Calu3 (cell line): Measurements from ENCODE around the gene ETV3L. TPM values are rescaled to one million over a fixed set of nuclear protein-coding genes. Genes with fewer than 3 reads are reported as not detected.

Experiments
- BruUV-seq: library from RNA; stranded (reverse); fragments of 400-500 nt; replicated peaks from 2 replicates; lab custom pipeline; 2021; lab: Mats Ljungman, UMichigan
- CTCF ChIA-PET: fragments of 300-600 bp; sonication (Branson Sonifier 250); formaldehyde crosslinking; loops from one replicate; lab custom pipeline; 2022; ENCODE audit warnings: antibody characterized with exemption; lab: Charles Lee
- DNase-seq: peaks from one replicate; pipeline ENCODE4 v3.0.0; 2022
- H3K27ac Mint-ChIP-seq: one replicate; pipeline ENCODE4 v1.8.0; 2022; ENCODE audit warnings: mixed read lengths; ENCODE audit not compliant: unreplicated experiment
- H3K27me3 Mint-ChIP-seq: one replicate; pipeline ENCODE4 v1.8.0; 2022; ENCODE audit warnings: mixed read lengths; ENCODE audit not compliant: unreplicated experiment
- H3K36me3 Mint-ChIP-seq: one replicate; pipeline ENCODE4 v1.8.0; 2022; ENCODE audit warnings: mild to moderate bottlenecking, moderate library complexity, mixed read lengths; ENCODE audit not compliant: insufficient read depth, unreplicated experiment
- H3K4me1 Mint-ChIP-seq: one replicate; pipeline ENCODE4 v1.8.0; 2022; ENCODE audit warnings: mild to moderate bottlenecking, low read depth, mixed read lengths; ENCODE audit not compliant: unreplicated experiment
- H3K4me3 Mint-ChIP-seq: one replicate; pipeline ENCODE4 v1.8.0; 2022; ENCODE audit warnings: mild to moderate bottlenecking, low read depth, moderate library complexity, mixed read lengths; ENCODE audit not compliant: unreplicated experiment
- H3K9me3 Mint-ChIP-seq: one replicate; pipeline ENCODE4 v1.8.0; 2022; ENCODE audit warnings: low read depth, mixed read lengths; ENCODE audit not compliant: unreplicated experiment
- intact Hi-C: fragments of 100-400 bp; cut with micrococcal nuclease; formaldehyde crosslinking; loops from one replicate; pipeline ENCODE4 v1.10.0; 2022; ENCODE audit not compliant: unreplicated experiment
- total RNA-seq: library from RNA; stranded (reverse); gene quantifications from 2 replicates; pipeline ENCODE4 v1.2.3, GENCODE V29; 2022
- TF ChIP-seq, protein P1 (sequence below): fragments of 200-600 bp; IDR thresholded peaks from one replicate; pipeline ENCODE4 v1.8.0; 2022; ENCODE audit warnings: antibody characterized with exemption; ENCODE audit not compliant: unreplicated experiment

ETV3L gene
- total RNA-seq, 1 experiment from 2014 or later: not detected

DNA sequence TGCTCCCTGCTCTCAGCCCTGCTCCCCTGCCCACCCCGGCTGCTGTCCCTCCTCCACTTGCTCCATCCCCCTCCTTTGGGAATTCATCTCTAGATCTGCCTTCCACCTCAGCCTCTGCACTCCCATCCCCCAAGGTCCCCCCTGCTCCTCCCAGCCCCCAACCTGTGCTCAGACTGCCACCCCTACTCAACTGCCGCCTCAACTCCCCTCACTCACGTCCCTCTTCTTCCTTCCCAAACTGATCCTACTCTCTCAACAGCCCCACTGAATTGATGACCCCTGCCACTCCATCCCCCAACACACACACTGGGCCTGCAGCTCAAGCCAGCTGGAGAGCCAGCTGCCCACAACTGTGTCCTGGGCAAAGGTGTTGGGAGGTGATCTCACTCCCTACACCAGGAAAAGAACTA, 15.8 kb upstream of the ETV3L start:
- H3K36me3 Mint-ChIP-seq: no peaks in the 10 kb centered on the region
- intact Hi-C loops: no loop called here
- no peak overlapping the region for H3K4me3 Mint-ChIP-seq
- no peak overlapping the region for H3K27ac Mint-ChIP-seq
- no peak for DNase-seq
- no peaks in the 10 kb centered on the region for H3K9me3 Mint-ChIP-seq
- TF ChIP-seq, protein P1, sequence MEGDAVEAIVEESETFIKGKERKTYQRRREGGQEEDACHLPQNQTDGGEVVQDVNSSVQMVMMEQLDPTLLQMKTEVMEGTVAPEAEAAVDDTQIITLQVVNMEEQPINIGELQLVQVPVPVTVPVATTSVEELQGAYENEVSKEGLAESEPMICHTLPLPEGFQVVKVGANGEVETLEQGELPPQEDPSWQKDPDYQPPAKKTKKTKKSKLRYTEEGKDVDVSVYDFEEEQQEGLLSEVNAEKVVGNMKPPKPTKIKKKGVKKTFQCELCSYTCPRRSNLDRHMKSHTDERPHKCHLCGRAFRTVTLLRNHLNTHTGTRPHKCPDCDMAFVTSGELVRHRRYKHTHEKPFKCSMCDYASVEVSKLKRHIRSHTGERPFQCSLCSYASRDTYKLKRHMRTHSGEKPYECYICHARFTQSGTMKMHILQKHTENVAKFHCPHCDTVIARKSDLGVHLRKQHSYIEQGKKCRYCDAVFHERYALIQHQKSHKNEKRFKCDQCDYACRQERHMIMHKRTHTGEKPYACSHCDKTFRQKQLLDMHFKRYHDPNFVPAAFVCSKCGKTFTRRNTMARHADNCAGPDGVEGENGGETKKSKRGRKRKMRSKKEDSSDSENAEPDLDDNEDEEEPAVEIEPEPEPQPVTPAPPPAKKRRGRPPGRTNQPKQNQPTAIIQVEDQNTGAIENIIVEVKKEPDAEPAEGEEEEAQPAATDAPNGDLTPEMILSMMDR: no peak
- BruUV-seq: no TSS peak
- H3K27me3 Mint-ChIP-seq: peaks cover 59% of the 10 kb centered on the region
- CTCF ChIA-PET: interaction anchor here (1.0 kb wide), 1 partner anchor 12 kb away, joined by 3 read pairs; no protein-coding TSS in a partner anchor
- no peaks in the 10 kb centered on the region for H3K4me1 Mint-ChIP-seq

DNA sequence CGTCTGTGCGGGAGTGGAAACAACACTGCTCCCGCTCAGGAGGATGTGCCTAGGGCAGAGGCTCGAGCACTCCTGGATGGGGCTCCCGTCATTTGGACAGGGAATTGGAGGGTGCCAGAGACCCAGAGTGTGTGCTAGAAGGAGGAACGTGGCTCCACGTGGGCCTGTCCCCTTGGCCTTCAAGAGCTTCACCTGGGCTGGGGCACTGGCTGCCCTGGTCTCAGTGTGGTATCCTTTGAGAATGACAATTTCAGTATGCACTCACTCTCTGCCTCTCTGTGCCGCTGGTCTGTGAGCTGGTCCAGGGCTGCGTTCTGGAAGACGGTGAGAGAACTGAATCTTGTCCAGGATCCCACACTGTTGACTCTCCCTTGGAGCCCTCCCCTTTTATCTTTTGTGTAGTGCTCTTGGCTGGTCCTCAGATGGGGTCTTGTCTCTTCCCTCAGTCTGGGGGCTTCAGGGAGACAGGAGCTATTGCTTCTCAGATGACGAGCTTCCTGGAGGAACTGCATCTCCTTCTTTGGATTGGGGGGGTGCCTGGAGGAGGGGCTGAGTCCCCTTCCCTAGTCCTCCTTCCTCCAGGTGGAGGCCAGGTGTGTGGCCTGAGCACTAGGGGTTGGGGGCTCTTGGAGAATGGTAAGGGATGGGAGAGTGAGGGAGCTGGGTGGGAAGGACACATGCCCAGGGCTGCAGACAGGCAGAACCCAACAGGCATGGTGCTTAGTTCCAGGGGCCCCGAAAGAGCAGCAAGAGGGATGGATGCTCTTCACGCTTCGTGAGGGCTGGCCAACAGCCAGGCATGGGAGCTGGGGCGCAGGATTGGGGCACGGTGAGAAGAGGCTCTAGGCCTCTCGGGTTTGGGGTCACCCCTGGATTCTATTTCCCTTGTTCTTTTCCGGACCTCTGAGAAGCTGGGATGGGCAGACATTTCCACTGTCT, 14.8 kb upstream of the ETV3L start:
- TF ChIP-seq, protein P1: no peak
- intact Hi-C loops: no loop called here
- H3K36me3 Mint-ChIP-seq: no peaks in the 10 kb centered on the region
- H3K9me3 Mint-ChIP-seq: no peaks in the 10 kb centered on the region
- H3K4me1 Mint-ChIP-seq: no peaks in the 10 kb centered on the region
- H3K27me3 Mint-ChIP-seq: peaks cover 64% of the 10 kb centered on the region
- H3K27ac Mint-ChIP-seq: no peak overlapping the region
- H3K4me3 Mint-ChIP-seq: no peak overlapping the region
- CTCF ChIA-PET: no interaction called here
- BruUV-seq: no TSS peak
- no peak for DNase-seq

DNA sequence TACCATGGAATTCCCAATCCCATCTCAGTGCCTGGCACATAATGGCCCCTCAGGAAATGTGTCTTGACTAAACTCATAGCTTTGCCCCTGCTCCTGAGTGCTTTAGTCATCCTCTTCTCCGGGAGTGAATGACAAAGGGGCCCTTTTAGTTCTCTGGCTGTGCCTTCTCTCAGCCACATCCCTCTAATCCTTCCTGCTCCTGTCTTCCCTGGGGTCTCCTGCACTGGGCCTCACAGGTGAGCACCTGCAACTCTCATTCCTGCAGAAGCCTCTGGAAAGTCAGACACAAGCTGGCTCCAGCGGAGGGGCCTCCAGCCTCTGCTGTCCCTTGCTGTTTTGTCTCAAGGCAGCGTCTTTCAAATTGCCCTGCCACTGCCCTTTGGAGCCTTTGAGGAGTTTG, 14.0 kb upstream of the ETV3L start:
- H3K9me3 Mint-ChIP-seq: no peaks in the 10 kb centered on the region
- no peak for DNase-seq
- no TSS peak for BruUV-seq
- intact Hi-C loops: no loop called here
- TF ChIP-seq, protein P1: no peak
- no peak overlapping the region for H3K4me3 Mint-ChIP-seq
- H3K27me3 Mint-ChIP-seq: peaks cover 72% of the 10 kb centered on the region
- H3K27ac Mint-ChIP-seq: no peak overlapping the region
- no peaks in the 10 kb centered on the region for H3K4me1 Mint-ChIP-seq
- CTCF ChIA-PET: no interaction called here
- H3K36me3 Mint-ChIP-seq: no peaks in the 10 kb centered on the region

DNA sequence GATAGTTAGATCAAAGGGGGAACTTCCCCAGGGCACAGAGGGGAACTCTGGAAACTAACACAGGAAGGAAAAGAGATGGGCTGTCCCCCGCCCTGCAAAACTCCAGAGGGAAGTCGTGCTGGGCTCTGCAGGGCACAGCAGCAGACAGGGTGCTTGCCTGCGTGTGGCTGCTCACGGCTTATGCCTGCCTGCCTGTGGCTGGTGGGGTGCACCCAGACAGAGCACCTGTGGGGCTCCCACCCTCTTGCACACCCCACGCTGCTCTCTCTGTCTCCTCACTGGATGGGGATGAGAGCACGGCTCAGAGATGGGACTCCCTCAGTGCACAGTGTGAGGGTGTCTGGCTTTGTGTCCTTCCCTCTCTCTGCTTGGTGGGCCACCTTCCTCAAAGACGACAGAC, 13.5 kb upstream of the ETV3L start:
- Mint-ChIP-seq H3K27me3 (peaks cover 78% of the 10 kb centered on the region), H3K4me1 (no peaks in the 10 kb centered on the region), H3K27ac (no peak overlapping the region), H3K36me3 (no peaks in the 10 kb centered on the region), H3K4me3 (no peak overlapping the region), H3K9me3 (no peaks in the 10 kb centered on the region)
- no TSS peak for BruUV-seq
- CTCF ChIA-PET: no interaction called here
- DNase-seq: no peak
- intact Hi-C loops: no loop called here
- TF ChIP-seq, protein P1: no peak
